Esophagus (tissue), 2 donors: Measurements from ENCODE around the gene CLIP4. TPM values are rescaled to one million over a fixed set of nuclear protein-coding genes. Genes with fewer than 3 reads are reported as not detected.
"Not testable (repeated sequence)": the region's sequence is repeated elsewhere in the genome, so short reads cannot be mapped to it uniquely, and the experiment has no call there.

Experiments
- H3K27ac ChIP-seq, 2 donors: one replicate each; pipeline ENCODE4 v1.5.1; 2013; ENCODE audit warnings: low read depth in 2 of 2, mild to moderate bottlenecking in 2 of 2, inconsistent platforms in 1 of 2, low read length in 1 of 2, moderate library complexity in 1 of 2
- H3K27me3 ChIP-seq, 2 donors: one replicate each; pipeline ENCODE4 v1.6.1; 2013; ENCODE audit warnings: low read length in 2 of 2, control low read depth in 1 of 2, mild to moderate bottlenecking in 1 of 2; ENCODE audit not compliant: insufficient read depth in 2 of 2, control insufficient read depth in 1 of 2
- H3K36me3 ChIP-seq, 2 donors: one replicate each; pipeline ENCODE4 v1.6.1; 2013; ENCODE audit warnings: low read length in 1 of 2; ENCODE audit not compliant: control insufficient read depth in 2 of 2, insufficient read depth in 2 of 2
- H3K4me1 ChIP-seq, 2 donors: one replicate each; pipeline ENCODE4 v1.6.1; 2013; ENCODE audit warnings: low read length in 1 of 2; ENCODE audit not compliant: control insufficient read depth in 2 of 2, insufficient read depth in 2 of 2
- H3K4me3 ChIP-seq, 2 donors: one replicate each; pipeline ENCODE4 v1.5.1; 2013; ENCODE audit warnings: low read length in 2 of 2, mild to moderate bottlenecking in 2 of 2, low read depth in 1 of 2, moderate library complexity in 1 of 2
- H3K9me3 ChIP-seq, 2 donors: one replicate each; pipeline ENCODE4 v1.6.1; 2013; ENCODE audit warnings: mild to moderate bottlenecking in 2 of 2, low read depth in 1 of 2, low read length in 1 of 2, moderate library complexity in 1 of 2; ENCODE audit not compliant: control insufficient read depth in 2 of 2, insufficient read depth in 1 of 2
- WGBS, 2 donors: extraction: QIAGEN DNeasy Blood & Tissue Kit; methylation state at CpG; one replicate each; pipeline ENCODE4 v1.1.7; 2013; 5-methylcytosine and 5-hydroxymethylcytosine counted together
- polyA plus RNA-seq, 2 donors: library from polyadenylated mRNA; stranded (reverse); fragments of 200-250 nt; gene quantifications; one replicate each; pipeline ENCODE4 v1.2.3, GENCODE V29; 2013
- donor health status: healthy with polysubstance abuse.
- donor health status: Bipolar disorder and iron deficiency.

The CLIP4 gene
- polyA plus RNA-seq, 2 donors: 12.4 to 16.8 TPM

DNA sequence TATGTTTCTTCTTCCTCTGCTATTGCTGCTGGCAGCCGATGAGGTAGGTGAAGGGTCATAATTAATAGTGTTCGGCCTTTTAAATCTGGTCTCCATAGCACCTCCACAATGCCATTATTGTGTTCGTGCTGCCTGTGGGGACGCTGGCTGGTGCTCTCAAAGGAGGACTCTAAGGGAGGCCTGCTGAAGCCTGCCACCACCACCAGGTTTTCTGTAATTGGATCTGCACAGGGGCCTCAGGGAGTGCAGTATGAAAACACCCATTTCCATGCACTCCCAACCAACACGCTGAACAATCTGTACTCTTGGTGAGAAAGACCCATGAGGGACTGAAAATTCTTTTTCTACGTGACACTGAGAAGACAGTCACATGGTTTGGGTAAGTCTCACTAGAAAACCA lies 17.6 kb upstream of the CLIP4 start:
- Histone ChIP-seq H3K9me3 (no peaks in the 10 kb centered on the region), H3K27me3 (no peaks in the 10 kb centered on the region), H3K4me1 (no peaks in the 10 kb centered on the region), H3K27ac (no peak overlapping the region), H3K36me3 (no peaks in the 10 kb centered on the region), H3K4me3 (no peak overlapping the region)
- 55 to 67% methylated on average over 6 of the region's 6 CpGs for WGBS, 2 donors

- Histone ChIP-seq H3K9me3 (no peaks in the 10 kb centered on the region), H3K4me1 (no peaks in the 10 kb centered on the region), H3K27me3 (no peaks in the 10 kb centered on the region), H3K36me3 (no peaks in the 10 kb centered on the region), H3K4me3 (no peak overlapping the region), H3K27ac (no peak overlapping the region)
- WGBS, 2 donors: 70 to 95% methylated on average over 1 of the region's 1 CpG
Measured at GRCh38 chr2:29100564-29100963, 14.7 kb upstream of the CLIP4 start.

GRCh38 chr2:29104688-29105087 lies 10.5 kb upstream of the CLIP4 start:
- H3K36me3 ChIP-seq: no peaks in the 10 kb centered on the region
- 75 to 83% methylated on average over 5 of the region's 5 CpGs for WGBS, 2 donors
- H3K4me1 ChIP-seq: no peaks in the 10 kb centered on the region
- no peak overlapping the region for H3K4me3 ChIP-seq
- no peaks in the 10 kb centered on the region for H3K9me3 ChIP-seq
- no peaks in the 10 kb centered on the region for H3K27me3 ChIP-seq
- H3K27ac ChIP-seq: no peak overlapping the region

DNA sequence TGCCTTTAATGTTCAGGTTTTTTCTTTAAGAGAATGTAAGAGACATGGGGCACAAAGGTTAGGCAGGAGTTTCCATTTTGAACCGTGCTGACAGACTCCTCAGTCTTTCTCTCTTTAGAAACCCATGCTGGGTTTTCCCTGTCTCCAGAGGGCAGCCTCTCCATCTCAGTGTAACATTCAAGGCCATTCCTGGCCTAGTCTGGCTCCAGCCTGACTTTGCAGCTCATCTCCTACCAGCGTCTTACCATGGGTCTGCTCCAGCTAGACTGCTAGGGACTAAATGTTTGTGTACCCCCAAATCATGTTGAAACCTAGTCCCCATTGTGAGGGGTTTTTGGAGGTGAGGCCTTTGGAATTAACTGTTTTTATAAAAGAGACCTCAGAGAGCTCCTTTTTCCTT lies 9.8 kb upstream of the CLIP4 start:
- 57 to 68% methylated on average over 2 of the region's 2 CpGs for WGBS, 2 donors
- Histone ChIP-seq H3K4me1 (no peaks in the 10 kb centered on the region), H3K27ac (no peak overlapping the region), H3K36me3 (no peaks in the 10 kb centered on the region), H3K9me3 (no peaks in the 10 kb centered on the region), H3K4me3 (no peak overlapping the region), H3K27me3 (no peaks in the 10 kb centered on the region)

- H3K9me3 ChIP-seq: no peaks in the 10 kb centered on the region
- H3K4me1 ChIP-seq: no peaks in the 10 kb centered on the region
- WGBS, 2 donors: 88 to 90% methylated on average over 3 of the region's 3 CpGs
- no peaks in the 10 kb centered on the region for H3K36me3 ChIP-seq
- H3K4me3 ChIP-seq: no peak overlapping the region
- no peak overlapping the region for H3K27ac ChIP-seq
- H3K27me3 ChIP-seq: no peaks in the 10 kb centered on the region
Measured at GRCh38 chr2:29106256-29106655, 9.0 kb upstream of the CLIP4 start.

- no peaks in the 10 kb centered on the region for H3K9me3 ChIP-seq
- no peak overlapping the region for H3K27ac ChIP-seq
- no peaks in the 10 kb centered on the region for H3K36me3 ChIP-seq
- H3K4me1 ChIP-seq: no peaks in the 10 kb centered on the region
- no peak overlapping the region for H3K4me3 ChIP-seq
- no peaks in the 10 kb centered on the region for H3K27me3 ChIP-seq
- 57 to 62% methylated on average over 2 of the region's 2 CpGs for WGBS, 2 donors
Measured at GRCh38 chr2:29106980-29107388, 8.2 kb upstream of the CLIP4 start.

DNA sequence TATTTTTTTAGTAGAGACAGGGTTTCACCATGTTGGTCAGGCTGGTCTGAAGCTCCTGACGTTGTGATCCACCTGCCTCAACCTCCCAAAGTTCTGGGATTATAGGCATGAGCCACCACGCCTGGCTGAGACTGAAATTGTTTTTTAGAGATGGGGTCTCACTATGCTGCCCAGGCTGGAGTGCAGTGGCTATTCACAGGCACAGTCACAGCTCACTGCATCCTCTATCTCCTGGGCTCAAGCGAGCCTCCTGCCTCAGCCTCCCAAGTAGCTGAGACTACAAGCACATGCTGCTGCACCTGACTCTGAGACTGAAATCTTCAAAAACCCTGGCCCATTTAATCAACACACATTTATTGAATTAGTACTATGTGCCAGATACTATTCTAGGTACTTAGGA lies 7.7 kb upstream of the CLIP4 start:
- not testable (repeated sequence) for H3K27me3 ChIP-seq, H3K36me3 ChIP-seq, H3K4me1 ChIP-seq, H3K9me3 ChIP-seq, H3K4me3 ChIP-seq
- H3K27ac ChIP-seq: peak overlapping the region in 1 of 2 donors; percentile 37
- WGBS, 2 donors: 92 to 99% methylated on average over 3 of the region's 3 CpGs

DNA sequence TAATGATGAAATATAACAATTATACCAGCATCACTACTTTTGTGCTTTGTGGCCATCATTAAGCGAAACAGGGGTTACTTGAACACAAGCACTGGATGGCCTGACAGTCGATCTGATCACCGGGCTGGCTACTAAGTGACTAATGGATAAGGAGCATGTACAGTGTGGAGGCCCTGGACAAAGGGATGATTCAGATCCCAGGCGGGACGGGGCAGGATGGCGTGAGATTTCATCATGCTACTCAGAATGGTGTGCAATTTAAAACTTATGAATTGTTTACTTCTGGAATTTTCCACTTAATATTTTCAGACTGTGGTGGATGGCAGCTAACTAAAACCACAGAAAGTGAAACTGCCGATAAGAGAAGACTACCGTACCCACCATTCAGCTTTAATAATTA lies 7.0 kb upstream of the CLIP4 start:
- Histone ChIP-seq H3K9me3 (no peaks in the 10 kb centered on the region), H3K27me3 (no peaks in the 10 kb centered on the region), H3K36me3 (no peaks in the 10 kb centered on the region), H3K27ac (no peak overlapping the region), H3K4me1 (no peaks in the 10 kb centered on the region), H3K4me3 (no peak overlapping the region)
- WGBS, 2 donors: 66 to 74% methylated on average over 8 of the region's 8 CpGs

GRCh38 chr2:29109246-29109645 lies 6.0 kb upstream of the CLIP4 start:
- Histone ChIP-seq H3K27ac (no peak overlapping the region), H3K27me3 (no peaks in the 10 kb centered on the region), H3K4me1 (no peaks in the 10 kb centered on the region), H3K4me3 (no peak overlapping the region), H3K9me3 (no peaks in the 10 kb centered on the region), H3K36me3 (no peaks in the 10 kb centered on the region)
- 94 to 97% methylated on average over 2 of the region's 2 CpGs for WGBS, 2 donors

GRCh38 chr2:29110916-29111535 lies 4.2 kb upstream of the CLIP4 start:
- H3K4me1 ChIP-seq: peaks cover 2 to 6% of the 10 kb centered on the region in 2 donors
- peak overlapping the region in 1 of 2 donors; percentile 24 for H3K27ac ChIP-seq
- no peaks in the 10 kb centered on the region for H3K27me3 ChIP-seq
- WGBS, 2 donors: 63 to 65% methylated on average over 4 of the region's 4 CpGs
- H3K4me3 ChIP-seq: no peak overlapping the region
- no peaks in the 10 kb centered on the region for H3K9me3 ChIP-seq
- H3K36me3 ChIP-seq: no peaks in the 10 kb centered on the region
